ENCODE data around the gene ARRDC4.

The ARRDC4 gene

GRCh38 chr15:98000249-98001203, 40.0 kb downstream of the ARRDC4 start:
- DNase-seq = no peak

- DNase-seq = no peak
Measured at GRCh38 chr15:98001663-98002194, 41.2 kb downstream of the ARRDC4 start.

- no peak for DNase-seq
Measured at GRCh38 chr15:98002419-98002818, 41.9 kb downstream of the ARRDC4 start.

GRCh38 chr15:98002866-98003265, 42.4 kb downstream of the ARRDC4 start:
- DNase-seq = no peak

- no peak for DNase-seq
Measured at GRCh38 chr15:98003518-98003917, 43.0 kb downstream of the ARRDC4 start.

GRCh38 chr15:98003996-98004395, 43.5 kb downstream of the ARRDC4 start:
- no peak for DNase-seq

DNA sequence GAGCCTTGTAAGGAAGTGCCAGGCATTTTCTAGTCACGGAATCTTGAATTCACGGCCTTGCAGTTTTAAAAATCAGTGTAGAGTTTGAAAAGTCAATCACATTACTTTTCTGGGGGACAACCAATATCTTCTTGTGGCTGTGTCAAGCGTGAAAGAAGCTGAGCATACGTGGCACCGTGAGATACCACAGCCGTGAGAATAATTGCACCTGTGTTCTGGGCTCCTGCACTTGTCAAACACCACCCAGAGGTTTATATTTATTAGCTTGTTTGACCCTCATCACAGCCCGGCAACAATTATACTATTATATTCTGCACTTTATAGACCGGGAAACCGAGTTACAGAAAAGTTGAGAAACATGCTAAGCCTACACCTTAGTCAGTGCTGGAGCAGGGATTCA, 45.2 kb downstream of the ARRDC4 start:
- DNase-seq = no peak

GRCh38 chr15:98009169-98009568, 48.7 kb downstream of the ARRDC4 start:
- DNase-seq = no peak

DNA sequence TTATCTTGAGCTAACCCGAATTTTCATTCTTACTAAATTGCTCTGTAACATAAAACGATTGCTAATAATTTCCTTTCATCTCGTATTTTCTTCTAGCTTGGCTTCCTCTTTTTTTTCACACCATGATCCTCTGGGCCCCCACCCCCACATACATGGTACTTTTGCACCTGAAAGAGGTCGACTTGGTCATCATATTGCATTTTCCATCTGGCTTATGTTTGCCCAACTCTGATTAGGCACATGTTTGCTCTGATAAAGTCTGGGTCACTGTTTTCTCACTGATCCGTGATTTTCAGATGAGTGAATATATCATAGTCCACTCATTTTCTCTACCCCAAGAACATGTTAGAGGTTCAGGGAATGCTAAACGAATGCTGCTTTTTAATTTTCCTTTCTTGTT, 49.5 kb downstream of the ARRDC4 start:
- DNase-seq = no peak

GRCh38 chr15:98012354-98012753, 51.9 kb downstream of the ARRDC4 start:
- no peak for DNase-seq

- DNase-seq = no peak
Measured at GRCh38 chr15:98013631-98014030, 53.1 kb downstream of the ARRDC4 start.

- DNase-seq = no peak
Measured at GRCh38 chr15:98017150-98017964, 56.9 kb downstream of the ARRDC4 start.

GRCh38 chr15:98018761-98019351, 58.4 kb downstream of the ARRDC4 start:
- DNase-seq = no peak

Data from NCI-H82 (cell line).